ENCODE measurements around the gene DOCK1.

DOCK1 gene

DNA sequence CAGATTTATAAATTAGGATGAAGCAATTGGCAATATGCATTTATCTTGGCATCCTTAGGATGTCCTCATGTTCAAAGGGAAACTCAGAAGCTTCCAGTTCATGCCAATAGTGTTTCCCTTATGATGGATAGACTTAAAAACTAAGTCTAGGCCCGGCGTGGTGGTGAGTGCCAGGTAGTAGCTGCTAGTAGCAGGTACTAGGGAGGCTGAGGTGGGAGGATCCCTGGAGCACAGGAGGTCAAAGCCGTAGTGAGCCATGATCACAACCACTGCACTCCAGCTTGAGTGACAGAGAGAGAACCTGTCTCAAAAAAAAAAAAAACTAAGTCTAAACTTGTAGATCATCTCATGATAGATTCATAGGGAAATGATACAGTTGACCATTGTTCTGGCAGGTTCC, 115.0 kb downstream of the DOCK1 start:
- Histone ChIP-seq H3K4me1 (ENCODE audit: control insufficient read depth, insufficient read depth, low read length) (no peaks in the 10 kb centered on the region), H3K9ac (ENCODE audit: low read depth, low read length) (no peak overlapping the region), H3K9me3 (ENCODE audit: control insufficient read depth, insufficient read depth, low read length) (no peaks in the 10 kb centered on the region), H3K27ac (ENCODE audit: low read depth, low read length) (no peak overlapping the region), H3K4me3 (ENCODE audit: low read depth, low read length) (no peak overlapping the region), H3K27me3 (ENCODE audit: control insufficient read depth, insufficient read depth, low read length) (no peaks in the 10 kb centered on the region), H3K36me3 (ENCODE audit: control insufficient read depth, insufficient read depth, low read length) (peaks cover 54% of the 10 kb centered on the region)

- Histone ChIP-seq H3K9me3 (ENCODE audit: control insufficient read depth, insufficient read depth, low read length) (no peaks in the 10 kb centered on the region), H3K36me3 (ENCODE audit: control insufficient read depth, insufficient read depth, low read length) (peaks cover 56% of the 10 kb centered on the region), H3K9ac (ENCODE audit: low read depth, low read length) (no peak overlapping the region), H3K4me3 (ENCODE audit: low read depth, low read length) (no peak overlapping the region), H3K27me3 (ENCODE audit: control insufficient read depth, insufficient read depth, low read length) (no peaks in the 10 kb centered on the region), H3K4me1 (ENCODE audit: control insufficient read depth, insufficient read depth, low read length) (no peaks in the 10 kb centered on the region), H3K27ac (ENCODE audit: low read depth, low read length) (no peak overlapping the region)
These were observed 116.6 kb downstream of the DOCK1 start for GRCh38 chr10:127021801-127022200.

GRCh38 chr10:127024685-127025435, 119.6 kb downstream of the DOCK1 start:
- Histone ChIP-seq H3K36me3 (ENCODE audit: control insufficient read depth, insufficient read depth, low read length) (peaks cover 61% of the 10 kb centered on the region), H3K9ac (ENCODE audit: low read depth, low read length) (no peak overlapping the region), H3K27me3 (ENCODE audit: control insufficient read depth, insufficient read depth, low read length) (no peaks in the 10 kb centered on the region), H3K27ac (ENCODE audit: low read depth, low read length) (no peak overlapping the region), H3K9me3 (ENCODE audit: control insufficient read depth, insufficient read depth, low read length) (no peaks in the 10 kb centered on the region), H3K4me3 (ENCODE audit: low read depth, low read length) (no peak overlapping the region), H3K4me1 (ENCODE audit: control insufficient read depth, insufficient read depth, low read length) (no peaks in the 10 kb centered on the region)

- no peak overlapping the region for H3K9ac ChIP-seq (ENCODE audit: low read depth, low read length)
- no peaks in the 10 kb centered on the region for H3K9me3 ChIP-seq (ENCODE audit: control insufficient read depth, insufficient read depth, low read length)
- H3K36me3 ChIP-seq (ENCODE audit: control insufficient read depth, insufficient read depth, low read length), result peaks cover 77% of the 10 kb centered on the region
- no peaks in the 10 kb centered on the region for H3K4me1 ChIP-seq (ENCODE audit: control insufficient read depth, insufficient read depth, low read length)
- H3K4me3 ChIP-seq (ENCODE audit: low read depth, low read length), result no peak overlapping the region
- no peak overlapping the region for H3K27ac ChIP-seq (ENCODE audit: low read depth, low read length)
- no peaks in the 10 kb centered on the region for H3K27me3 ChIP-seq (ENCODE audit: control insufficient read depth, insufficient read depth, low read length)
These were observed 122.6 kb downstream of the DOCK1 start for GRCh38 chr10:127027786-127028185.

DNA sequence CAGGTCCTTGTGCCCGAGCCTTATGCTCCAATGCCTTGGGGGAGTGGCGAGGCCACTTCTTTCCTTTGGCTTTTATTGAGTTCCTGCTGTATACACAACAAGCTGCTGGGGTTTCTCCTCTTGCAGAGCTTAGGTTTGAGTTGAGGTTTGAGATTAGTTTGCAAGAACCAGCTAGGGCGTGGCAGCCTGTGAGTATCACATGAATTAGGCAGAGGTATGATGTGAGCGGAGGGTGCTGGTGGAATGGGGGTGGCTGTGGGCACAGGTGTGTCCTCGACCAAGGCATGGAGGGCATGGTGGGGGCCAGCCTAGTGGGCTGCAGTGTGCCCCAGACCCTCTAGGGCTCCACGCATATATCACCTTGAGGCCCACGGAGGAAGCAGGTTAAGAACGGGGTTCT, 123.3 kb downstream of the DOCK1 start:
- Histone ChIP-seq H3K9ac (ENCODE audit: low read depth, low read length) (no peak overlapping the region), H3K4me1 (ENCODE audit: control insufficient read depth, insufficient read depth, low read length) (no peaks in the 10 kb centered on the region), H3K27ac (ENCODE audit: low read depth, low read length) (no peak overlapping the region), H3K27me3 (ENCODE audit: control insufficient read depth, insufficient read depth, low read length) (no peaks in the 10 kb centered on the region), H3K9me3 (ENCODE audit: control insufficient read depth, insufficient read depth, low read length) (no peaks in the 10 kb centered on the region), H3K4me3 (ENCODE audit: low read depth, low read length) (no peak overlapping the region), H3K36me3 (ENCODE audit: control insufficient read depth, insufficient read depth, low read length) (peaks cover 77% of the 10 kb centered on the region)

GRCh38 chr10:127029061-127029460, 123.8 kb downstream of the DOCK1 start:
- Histone ChIP-seq H3K9me3 (ENCODE audit: control insufficient read depth, insufficient read depth, low read length) (no peaks in the 10 kb centered on the region), H3K36me3 (ENCODE audit: control insufficient read depth, insufficient read depth, low read length) (peaks cover 77% of the 10 kb centered on the region), H3K9ac (ENCODE audit: low read depth, low read length) (no peak overlapping the region), H3K4me1 (ENCODE audit: control insufficient read depth, insufficient read depth, low read length) (no peaks in the 10 kb centered on the region), H3K27me3 (ENCODE audit: control insufficient read depth, insufficient read depth, low read length) (no peaks in the 10 kb centered on the region), H3K4me3 (ENCODE audit: low read depth, low read length) (no peak overlapping the region), H3K27ac (ENCODE audit: low read depth, low read length) (no peak overlapping the region)

DNA sequence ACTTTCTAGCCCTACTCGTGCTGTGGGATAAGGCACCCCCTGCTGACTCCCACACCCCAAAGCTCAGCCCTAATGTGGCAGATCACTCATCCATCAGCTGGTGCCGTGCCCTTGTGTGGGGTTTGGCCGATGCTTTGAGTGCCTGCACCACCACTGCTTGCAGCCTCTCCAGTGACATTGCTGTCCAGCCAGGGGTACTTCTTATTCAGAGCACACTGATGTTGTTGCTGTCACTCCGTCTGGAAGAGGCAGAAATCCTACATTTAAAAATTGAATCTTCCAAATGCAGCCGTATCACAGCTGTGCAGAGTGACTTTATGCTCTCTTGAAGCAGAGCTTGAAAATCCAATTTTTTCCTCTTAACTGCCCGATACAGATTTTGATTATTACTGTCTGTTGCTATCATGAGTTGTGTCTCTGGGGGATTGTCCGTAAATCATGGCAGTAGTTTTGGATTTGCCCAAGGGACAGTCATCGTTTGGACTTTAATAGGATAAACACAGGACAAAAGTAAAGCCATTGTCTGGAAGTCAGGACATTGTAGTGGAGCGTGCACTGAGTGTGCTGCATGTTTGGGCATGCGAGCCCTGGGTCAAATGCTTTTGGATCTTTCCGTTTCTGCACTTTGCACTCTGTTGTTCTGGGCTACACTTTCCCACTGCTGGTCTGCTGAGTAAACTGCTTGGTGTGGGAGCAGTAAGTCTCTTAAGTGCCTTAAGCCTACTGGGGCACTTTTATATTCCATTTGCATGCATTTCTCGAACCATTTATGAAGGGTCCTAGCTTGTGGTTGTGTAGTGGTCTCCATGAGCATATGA, 128.2 kb downstream of the DOCK1 start:
- no peak overlapping the region for H3K27ac ChIP-seq (ENCODE audit: low read depth, low read length)
- H3K9me3 ChIP-seq (ENCODE audit: control insufficient read depth, insufficient read depth, low read length), result no peaks in the 10 kb centered on the region
- no peak overlapping the region for H3K9ac ChIP-seq (ENCODE audit: low read depth, low read length)
- no peaks in the 10 kb centered on the region for H3K27me3 ChIP-seq (ENCODE audit: control insufficient read depth, insufficient read depth, low read length)
- H3K4me1 ChIP-seq (ENCODE audit: control insufficient read depth, insufficient read depth, low read length), result no peaks in the 10 kb centered on the region
- no peak overlapping the region for H3K4me3 ChIP-seq (ENCODE audit: low read depth, low read length)
- peaks cover 70% of the 10 kb centered on the region for H3K36me3 ChIP-seq (ENCODE audit: control insufficient read depth, insufficient read depth, low read length)

DNA sequence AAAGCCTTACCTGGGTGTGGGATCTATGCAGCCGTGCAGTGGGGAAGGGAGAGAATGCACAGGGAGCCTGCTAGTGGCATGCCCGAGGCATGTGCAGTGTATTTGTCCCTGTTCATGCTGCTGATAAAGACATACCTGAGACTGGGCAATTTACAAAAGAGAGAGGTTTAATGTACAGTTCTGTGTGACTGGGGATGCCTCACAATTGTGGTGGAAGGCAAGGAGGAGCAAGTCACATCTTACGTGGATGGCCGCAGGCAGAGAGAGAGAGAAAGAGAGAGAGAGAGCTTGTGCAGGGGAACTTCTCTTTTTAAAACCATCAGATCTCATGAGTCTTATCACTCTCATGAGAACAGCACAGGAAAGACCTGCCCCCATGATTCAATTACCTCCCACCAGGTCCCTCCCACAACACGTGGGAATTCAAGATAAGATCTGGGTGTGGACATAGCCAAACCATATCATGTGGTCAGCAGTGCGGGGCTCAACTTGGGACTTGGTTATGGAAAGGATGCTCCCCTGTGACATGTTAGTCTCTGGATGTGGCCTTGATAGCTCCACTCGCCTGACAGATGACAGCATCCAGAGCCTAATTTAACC, 128.9 kb downstream of the DOCK1 start:
- no peak overlapping the region for H3K9ac ChIP-seq (ENCODE audit: low read depth, low read length)
- no peaks in the 10 kb centered on the region for H3K4me1 ChIP-seq (ENCODE audit: control insufficient read depth, insufficient read depth, low read length)
- no peak overlapping the region for H3K27ac ChIP-seq (ENCODE audit: low read depth, low read length)
- H3K4me3 ChIP-seq (ENCODE audit: low read depth, low read length), result no peak overlapping the region
- peaks cover 72% of the 10 kb centered on the region for H3K36me3 ChIP-seq (ENCODE audit: control insufficient read depth, insufficient read depth, low read length)
- no peaks in the 10 kb centered on the region for H3K27me3 ChIP-seq (ENCODE audit: control insufficient read depth, insufficient read depth, low read length)
- H3K9me3 ChIP-seq (ENCODE audit: control insufficient read depth, insufficient read depth, low read length), result no peaks in the 10 kb centered on the region

DNA sequence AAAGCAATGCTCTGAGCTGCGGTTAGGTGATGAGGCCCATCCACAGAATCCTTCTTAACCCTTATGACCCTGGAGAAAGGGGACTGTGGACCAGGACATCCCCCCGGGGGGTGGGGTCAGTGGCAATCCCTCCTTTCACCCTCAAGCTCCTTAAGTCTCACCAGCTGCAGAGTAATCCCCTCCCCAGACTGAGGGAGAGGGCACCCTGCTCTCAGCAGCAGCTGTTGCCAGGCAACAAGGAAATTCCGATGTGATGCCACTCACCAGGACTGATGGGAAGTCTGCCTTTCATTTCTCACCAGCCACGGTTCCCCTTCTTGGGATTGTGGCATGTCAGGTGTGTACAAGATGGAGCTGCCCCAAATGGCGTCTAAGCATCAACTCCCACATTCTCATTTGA, 129.6 kb downstream of the DOCK1 start:
- no peaks in the 10 kb centered on the region for H3K4me1 ChIP-seq (ENCODE audit: control insufficient read depth, insufficient read depth, low read length)
- no peak overlapping the region for H3K9ac ChIP-seq (ENCODE audit: low read depth, low read length)
- H3K9me3 ChIP-seq (ENCODE audit: control insufficient read depth, insufficient read depth, low read length), result no peaks in the 10 kb centered on the region
- H3K27ac ChIP-seq (ENCODE audit: low read depth, low read length), result no peak overlapping the region
- peaks cover 72% of the 10 kb centered on the region for H3K36me3 ChIP-seq (ENCODE audit: control insufficient read depth, insufficient read depth, low read length)
- H3K4me3 ChIP-seq (ENCODE audit: low read depth, low read length), result no peak overlapping the region
- no peaks in the 10 kb centered on the region for H3K27me3 ChIP-seq (ENCODE audit: control insufficient read depth, insufficient read depth, low read length)

DNA sequence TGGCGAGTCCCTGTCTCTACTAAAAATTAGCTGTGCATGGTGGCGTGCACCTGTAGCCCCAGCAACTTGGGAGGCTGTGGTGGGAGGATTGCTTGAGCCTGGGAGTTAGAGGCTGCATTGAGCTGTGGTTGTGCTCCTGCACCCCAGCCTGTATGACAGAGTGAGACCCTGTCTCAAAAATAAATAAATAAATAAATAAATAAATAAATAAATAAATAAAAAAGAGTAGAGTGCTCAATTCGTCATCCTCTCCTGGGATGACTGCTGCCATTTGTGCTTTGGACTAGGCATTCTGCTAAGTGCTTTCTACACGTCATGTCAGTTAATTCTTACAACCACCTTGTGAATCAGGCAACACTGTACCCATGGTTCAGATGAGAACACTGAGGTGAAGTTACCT, 130.6 kb downstream of the DOCK1 start:
- H3K27ac ChIP-seq (ENCODE audit: low read depth, low read length), result no peak overlapping the region
- H3K36me3 ChIP-seq (ENCODE audit: control insufficient read depth, insufficient read depth, low read length), result peaks cover 76% of the 10 kb centered on the region
- no peaks in the 10 kb centered on the region for H3K4me1 ChIP-seq (ENCODE audit: control insufficient read depth, insufficient read depth, low read length)
- H3K9ac ChIP-seq (ENCODE audit: low read depth, low read length), result no peak overlapping the region
- no peaks in the 10 kb centered on the region for H3K9me3 ChIP-seq (ENCODE audit: control insufficient read depth, insufficient read depth, low read length)
- H3K27me3 ChIP-seq (ENCODE audit: control insufficient read depth, insufficient read depth, low read length), result no peaks in the 10 kb centered on the region
- no peak overlapping the region for H3K4me3 ChIP-seq (ENCODE audit: low read depth, low read length)

- Histone ChIP-seq H3K4me3 (ENCODE audit: low read depth, low read length) (no peak overlapping the region), H3K9ac (ENCODE audit: low read depth, low read length) (no peak overlapping the region), H3K27me3 (ENCODE audit: control insufficient read depth, insufficient read depth, low read length) (no peaks in the 10 kb centered on the region), H3K9me3 (ENCODE audit: control insufficient read depth, insufficient read depth, low read length) (no peaks in the 10 kb centered on the region), H3K36me3 (ENCODE audit: control insufficient read depth, insufficient read depth, low read length) (peaks cover 79% of the 10 kb centered on the region), H3K4me1 (ENCODE audit: control insufficient read depth, insufficient read depth, low read length) (no peaks in the 10 kb centered on the region), H3K27ac (ENCODE audit: low read depth, low read length) (no peak overlapping the region)
These were observed 131.8 kb downstream of the DOCK1 start for GRCh38 chr10:127036987-127037386.

All from HUES48 (cell line).